CD1c-positive myeloid dendritic cell (primary cell): ENCODE data around the gene RPS21.

ENCODE experiments used
- DNase-seq: peaks from one replicate; pipeline ENCODE4 v3.0.0-alpha.2; 2016; ENCODE audit errors: extremely low spot score

Gene RPS21

GRCh38 chr20:62386383-62387218 is at the start of gene RPS21:
RPS21 (plus strand) TSS chr20:62387103; CDS start chr20:62387339, 236 bp downstream.
- peak; percentile 96 for DNase-seq

DNA sequence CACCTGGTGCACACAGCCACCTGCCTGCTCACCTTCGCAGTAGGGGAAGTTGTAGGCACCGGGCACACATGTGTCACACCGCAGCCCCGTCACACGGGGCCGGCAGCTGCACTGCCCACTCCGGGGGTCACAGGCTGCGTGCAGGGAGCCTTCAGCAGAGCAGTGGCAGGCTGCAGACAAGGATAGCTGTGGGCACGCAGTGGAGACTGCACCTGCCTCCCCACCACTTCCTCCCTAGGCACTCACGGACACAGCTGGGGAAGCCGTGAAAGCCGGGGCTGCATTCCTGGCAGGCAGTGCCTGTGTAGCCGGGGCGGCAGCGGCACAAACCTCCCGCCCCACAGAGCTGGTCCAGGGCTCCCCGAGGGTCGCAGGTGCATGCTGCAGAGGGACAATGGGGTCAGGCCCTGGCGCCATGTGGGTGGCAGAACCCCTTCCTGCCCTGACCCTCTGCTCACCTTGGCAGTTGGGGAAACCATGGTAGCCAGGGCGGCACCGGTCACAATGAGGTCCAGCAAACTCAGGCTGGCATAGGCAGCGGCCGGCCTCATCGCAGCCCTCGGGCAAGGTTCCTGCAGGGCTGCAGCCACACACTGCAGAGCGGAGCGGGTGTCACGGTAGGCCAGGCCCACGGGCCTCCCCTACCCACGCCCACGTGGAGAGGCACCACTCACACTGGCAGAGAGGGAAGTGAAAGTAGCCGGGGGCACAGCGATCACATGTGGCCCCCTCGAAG is 49.2 kb upstream of the RPS21 start:
- peak; percentile 17 for DNase-seq

DNA sequence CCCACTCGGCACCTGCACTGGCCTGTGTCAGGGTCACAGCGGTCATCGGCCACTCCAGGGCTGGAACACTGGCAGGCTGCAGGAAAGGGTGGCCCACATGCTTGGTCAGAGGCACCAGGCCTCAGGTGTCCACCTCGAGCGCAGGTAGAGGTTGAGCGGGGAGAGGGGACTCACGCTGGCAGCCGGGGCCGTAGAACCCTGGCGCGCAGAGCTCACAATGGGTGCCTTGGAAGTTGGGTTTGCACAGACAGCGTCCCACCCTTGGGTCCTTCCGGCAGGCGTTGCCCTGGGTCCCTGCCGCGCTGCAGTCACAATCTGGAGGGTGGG is 48.6 kb upstream of the RPS21 start:
- DNase-seq: no peak

DNA sequence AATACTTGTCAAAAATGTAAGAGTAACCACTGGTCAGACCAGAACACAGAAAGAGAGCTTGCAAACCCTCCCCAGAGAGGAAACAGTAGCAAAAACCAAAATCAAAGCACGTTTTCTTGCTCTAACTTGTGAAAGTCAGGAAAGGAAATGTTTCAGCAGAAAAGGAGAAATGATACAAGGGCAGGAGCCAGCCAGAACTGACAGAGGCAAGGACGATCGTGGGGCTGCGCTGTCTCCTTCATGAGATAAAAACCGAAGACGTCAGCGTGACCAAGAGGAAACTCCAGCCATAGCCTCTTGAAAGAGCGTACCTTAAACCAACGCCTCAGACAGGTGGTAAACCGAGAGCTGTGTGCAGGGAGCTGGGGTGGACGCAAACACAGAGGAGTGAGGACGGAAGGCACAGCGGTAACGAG is 47.2 kb upstream of the RPS21 start:
- DNase-seq: peak; percentile 47

- no peak for DNase-seq
Observed at GRCh38 chr20:62342910-62343309, 44.0 kb upstream of the RPS21 start.

DNA sequence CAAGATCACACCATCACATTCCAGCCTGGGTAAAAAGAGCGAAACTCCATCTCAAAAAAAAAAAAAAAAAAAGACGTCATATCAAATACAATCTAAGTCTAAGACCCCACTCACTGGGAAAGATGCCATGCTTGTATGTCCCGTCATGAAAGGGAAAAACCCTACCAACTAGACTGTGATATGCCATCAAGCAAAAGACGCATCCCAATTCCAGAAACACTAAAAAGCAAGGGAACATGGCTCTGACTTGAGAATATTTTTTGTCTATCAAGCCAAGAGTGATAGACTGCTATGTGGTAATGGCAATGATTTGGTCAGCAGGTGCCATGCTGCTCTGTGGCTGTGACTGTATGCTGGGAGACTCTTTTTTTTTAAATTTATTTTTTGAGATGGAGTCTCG is 42.8 kb upstream of the RPS21 start:
- DNase-seq: no peak

DNA sequence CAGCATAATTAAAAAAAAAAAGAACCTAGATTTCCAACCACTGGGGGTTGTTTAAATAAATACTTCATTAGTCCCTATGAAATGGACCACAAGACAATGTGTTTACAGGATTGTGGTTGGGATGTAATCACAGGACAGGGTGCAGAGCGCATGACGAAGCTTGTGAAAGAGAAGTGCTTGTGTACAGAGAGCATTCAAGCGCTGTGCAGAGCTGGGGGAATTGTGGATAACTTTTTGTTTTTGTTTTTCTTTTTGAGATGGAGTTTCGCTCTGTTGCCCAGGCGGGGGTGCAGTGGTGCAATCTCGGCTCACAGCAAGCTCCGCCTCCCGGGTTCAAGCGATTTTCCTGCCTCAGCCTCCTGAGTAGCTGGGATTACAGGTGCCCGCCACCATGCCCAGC is 42.1 kb upstream of the RPS21 start:
- no peak for DNase-seq

DNA sequence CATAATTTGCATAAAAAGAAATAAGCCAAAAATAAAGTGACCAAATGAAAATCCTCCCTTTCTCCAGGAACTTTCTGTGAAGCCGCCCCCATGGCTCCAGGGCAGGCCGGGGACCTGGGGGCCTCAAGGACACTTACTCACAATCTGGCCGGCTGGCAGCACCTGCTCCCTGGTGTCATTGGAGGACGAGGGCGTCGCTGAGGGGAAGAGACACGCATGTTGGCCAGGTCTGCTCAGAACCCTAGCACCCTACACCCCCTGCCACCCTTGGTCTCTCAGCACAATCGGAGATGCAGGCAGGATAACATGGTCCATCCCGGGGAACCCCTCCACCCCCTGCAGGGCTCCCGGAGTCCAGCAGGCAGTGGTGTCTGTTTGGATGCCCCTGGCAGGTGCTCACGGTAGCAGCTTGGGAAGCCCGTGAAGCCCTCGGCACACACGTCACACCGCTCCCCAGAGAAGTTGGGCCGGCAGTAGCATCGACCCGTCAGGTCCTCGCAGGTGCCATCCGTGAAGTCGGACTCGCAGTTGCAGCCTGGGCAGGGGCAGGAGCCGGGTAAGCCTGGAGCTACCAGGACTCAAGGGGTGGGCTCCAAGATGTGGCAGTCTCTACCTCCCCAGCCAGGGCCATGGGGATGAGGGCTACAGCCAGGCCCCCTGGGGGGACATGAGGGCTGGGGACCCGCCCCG is 41.1 kb upstream of the RPS21 start:
- no peak for DNase-seq

DNA sequence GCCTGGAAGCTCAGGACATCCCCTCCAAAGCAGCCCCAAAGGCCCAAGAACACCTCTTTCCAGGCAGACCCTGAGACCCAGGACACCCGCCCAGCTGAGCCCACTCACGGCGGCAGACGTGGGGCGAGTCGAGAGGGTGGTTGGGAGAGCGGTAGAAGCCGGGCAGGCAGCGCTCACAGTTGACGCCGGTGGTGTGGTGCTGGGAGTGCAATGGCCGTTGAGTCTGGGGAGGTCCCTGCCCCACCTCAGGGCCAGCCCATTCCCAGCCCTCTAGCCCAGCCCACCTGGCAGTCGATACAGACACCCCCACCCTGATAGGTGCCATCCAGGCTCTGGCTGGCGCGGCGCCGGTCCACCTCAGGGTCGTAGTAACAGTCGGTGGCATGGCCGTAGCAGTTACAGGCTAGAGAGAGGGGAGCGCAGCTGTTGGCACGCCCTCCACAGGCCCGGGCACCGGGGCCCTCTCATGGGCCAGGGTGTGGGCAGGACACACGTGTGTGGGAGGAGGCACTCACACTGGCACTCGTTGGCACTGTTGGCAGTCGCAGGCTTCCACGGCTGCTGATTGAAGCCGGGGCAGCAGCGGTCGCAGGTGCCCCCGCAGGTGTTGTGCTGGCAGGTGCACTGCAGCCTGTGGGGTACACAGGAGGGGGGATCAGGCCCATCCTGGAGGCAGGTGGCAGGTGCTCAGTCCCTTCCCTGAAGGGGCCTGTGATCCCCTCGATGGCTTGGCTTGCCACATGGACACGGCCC is 40.3 kb upstream of the RPS21 start:
- no peak for DNase-seq

DNA sequence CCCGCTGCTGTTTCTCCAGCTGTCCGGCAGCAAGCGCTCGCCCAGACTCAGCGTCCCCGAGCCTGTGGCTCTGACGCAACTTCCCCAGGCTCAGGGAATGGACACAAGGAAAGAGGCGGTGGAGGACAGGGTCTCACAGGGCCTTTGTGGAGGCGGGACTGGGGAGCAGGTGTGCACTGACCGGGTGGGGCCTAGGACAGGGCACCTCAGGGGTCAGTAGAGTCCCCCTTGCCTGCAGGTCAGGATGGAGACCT is 39.8 kb upstream of the RPS21 start:
- DNase-seq: no peak

- no peak for DNase-seq
Observed at GRCh38 chr20:62347445-62347844, 39.5 kb upstream of the RPS21 start.

DNA sequence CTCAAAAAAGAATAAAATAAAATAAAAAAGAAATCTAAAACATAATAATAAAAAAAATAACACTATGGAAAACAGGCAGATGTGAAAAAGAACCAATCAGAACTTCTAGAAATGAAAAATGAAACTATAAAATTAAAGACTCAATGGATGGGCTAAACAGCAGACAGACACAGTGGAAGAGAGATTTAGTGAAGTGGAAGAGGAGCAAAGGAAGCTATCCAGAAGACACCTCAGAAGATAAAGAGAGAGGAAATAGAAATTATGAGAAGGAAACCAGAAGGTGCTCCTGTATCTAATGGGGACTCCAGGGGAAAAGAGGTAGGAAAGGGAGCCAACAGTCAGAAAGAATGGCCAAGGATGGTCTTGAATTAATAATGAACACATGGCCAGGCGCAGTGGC is 38.3 kb upstream of the RPS21 start:
- no peak for DNase-seq

DNA sequence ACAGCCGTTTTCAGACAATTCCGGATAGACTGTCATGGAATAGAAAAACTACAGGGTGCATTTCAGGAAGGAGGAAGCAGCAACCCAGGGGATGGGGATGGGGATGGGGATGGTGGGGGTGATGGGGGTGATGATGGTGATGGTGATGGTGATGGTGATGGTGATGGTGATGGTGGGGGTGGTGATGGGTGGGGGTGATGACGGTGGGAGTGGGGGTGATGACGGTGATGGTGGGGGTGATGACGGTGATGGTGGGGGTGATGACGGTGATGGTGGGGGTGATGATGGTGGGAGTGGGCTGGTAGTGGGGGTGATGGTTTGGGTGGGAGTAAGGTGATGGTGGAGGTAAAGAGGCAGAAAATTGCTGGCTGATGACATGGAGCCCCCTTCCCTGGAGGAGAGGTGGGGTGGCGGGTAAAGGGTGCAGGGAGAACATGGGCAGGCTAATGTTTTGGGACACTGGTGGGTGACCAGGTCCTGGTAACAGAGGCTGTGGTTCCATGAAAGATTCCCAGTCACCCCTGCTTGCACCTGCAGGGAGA is 37.3 kb upstream of the RPS21 start:
- no peak for DNase-seq

- no peak for DNase-seq
Observed at GRCh38 chr20:62350098-62350628, 36.7 kb upstream of the RPS21 start.

GRCh38 chr20:62350629-62351422 is 36.1 kb upstream of the RPS21 start:
- no peak for DNase-seq

DNA sequence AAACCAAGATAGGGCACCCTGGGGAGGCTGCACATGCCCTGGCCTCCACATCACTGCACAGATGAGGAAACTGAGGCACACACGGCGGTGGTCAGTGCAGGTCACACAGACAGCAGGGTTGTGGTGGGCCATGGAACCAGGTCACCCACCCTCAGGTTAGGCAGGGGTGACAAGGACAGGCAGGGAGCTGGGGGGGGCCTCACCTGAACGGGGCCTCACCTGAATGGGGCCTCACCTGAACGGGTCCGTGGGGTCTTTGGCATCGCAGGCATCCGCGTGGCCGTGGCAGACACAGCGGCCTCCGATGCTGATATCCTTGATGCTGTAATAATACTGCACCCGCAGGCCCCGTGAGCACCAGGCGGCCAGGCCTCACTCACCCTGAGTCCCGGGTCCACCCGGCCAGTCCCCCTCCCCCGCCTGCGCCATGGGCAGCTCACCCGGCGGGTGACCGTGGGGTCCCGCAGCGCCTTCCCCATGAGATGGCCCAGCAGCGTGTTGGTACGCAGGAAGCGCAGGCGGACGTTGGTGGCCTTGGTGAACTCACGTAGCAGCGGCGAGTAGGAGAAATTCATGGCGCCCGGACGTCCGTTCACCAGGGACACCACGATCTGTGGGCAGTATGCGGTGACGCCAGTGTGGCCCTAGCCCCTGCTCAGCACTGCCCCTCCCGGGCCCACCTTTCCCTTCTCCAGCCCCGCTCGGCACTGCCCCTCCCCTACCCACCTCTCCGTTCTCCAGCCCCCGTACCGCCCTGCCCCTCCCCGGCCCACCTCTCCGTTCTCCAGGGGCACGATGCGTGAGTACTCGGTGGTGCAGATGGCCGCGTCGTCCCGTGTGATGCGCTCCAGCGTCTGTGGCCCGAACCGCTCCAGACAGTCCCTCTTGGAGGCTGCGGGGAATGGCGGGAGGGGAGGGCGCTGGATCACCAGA is 35.2 kb upstream of the RPS21 start:
- no peak for DNase-seq

DNA sequence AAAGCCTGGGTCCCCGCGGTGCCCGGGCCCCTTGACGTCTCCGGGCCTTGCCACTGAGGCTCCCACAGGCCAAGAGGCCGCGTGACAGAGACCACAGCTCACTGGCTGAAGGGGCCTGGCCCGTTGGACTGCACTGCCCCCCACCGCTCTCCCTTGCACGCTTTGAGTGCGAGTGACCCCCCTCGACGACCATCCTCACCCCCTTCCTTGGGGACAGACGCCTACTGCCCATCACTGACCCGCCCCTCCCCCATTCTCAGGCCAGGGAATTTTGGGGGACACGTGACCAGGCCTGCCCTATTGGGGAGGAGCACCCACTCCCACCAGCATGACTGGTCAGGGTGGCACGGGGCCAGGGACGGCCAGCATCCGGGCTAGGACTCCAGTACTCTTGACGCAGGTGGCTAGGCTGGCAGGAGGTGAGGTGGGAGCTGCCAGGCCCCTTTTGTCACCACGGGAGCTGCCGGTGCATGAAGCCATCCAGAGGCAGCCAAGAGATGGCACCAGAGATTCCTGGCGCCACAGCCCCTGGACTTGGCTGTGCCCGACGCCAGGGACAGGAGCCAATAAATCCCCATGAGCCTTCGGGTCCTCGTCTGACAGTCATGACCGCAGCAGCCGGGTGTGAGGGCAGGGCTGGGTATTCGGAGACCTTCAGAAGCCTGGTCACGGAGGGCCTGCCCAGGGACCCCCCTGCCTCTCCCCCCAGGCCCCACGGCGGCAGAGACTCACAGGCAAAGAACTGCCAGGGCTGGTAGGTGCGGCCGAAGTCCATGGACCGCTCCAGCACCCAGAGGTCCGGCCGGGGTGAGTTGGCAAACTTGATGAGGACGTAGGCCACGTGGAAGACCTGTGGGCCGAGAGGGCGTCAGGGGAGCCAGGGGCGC is 34.3 kb upstream of the RPS21 start:
- no peak for DNase-seq

GRCh38 chr20:62353289-62354030 is 33.4 kb upstream of the RPS21 start:
- no peak for DNase-seq
